HCT116 (cell line): ENCODE data around the gene APBB1IP. TPM values are rescaled to one million over a fixed set of nuclear protein-coding genes. Genes with fewer than 3 reads are reported as not detected.

Experiments
- ATAC-seq: fragments of 200-7000 bp; cut with Tn5 transposase; 2 replicates; pipeline ENCODE4 v1.9.1; 2020; ENCODE audit warnings: mild to moderate bottlenecking, moderate library complexity
- BruUV-seq: library from RNA; stranded (reverse); fragments of 400-500 nt; replicated peaks from 2 replicates; lab custom pipeline; 2021; lab: Mats Ljungman, UMichigan
- CTCF ChIA-PET: fragments of 300-600 bp; sonication (Branson Sonifier 250); formaldehyde crosslinking; loops from one replicate; lab custom pipeline; 2021; ENCODE audit warnings: antibody characterized with exemption; lab: Charles Lee
- POLR2A ChIA-PET: fragments of 300-600, 350-600 bp; sonication (Branson Sonifier 250); formaldehyde crosslinking; loops from one replicate; lab custom pipeline; 2021; ENCODE audit warnings: antibody characterized with exemption; lab: Charles Lee
- RAD21 ChIA-PET, 2 experiments: fragments of 300-600 bp; sonication (Branson Sonifier 250); formaldehyde crosslinking; loops; one replicate each; lab custom pipeline; 2023; ENCODE audit warnings: low total read pairs in 2 of 2; ENCODE audit not compliant: uncharacterized antibody in 2 of 2, unreplicated experiment in 2 of 2, low non-redundant PET in 1 of 2; lab: Charles Lee
- DNase-seq: peaks from one replicate; pipeline ENCODE4 v3.0.0-alpha.2; 2010; ENCODE audit warnings: low read depth, low spot score
- H2AFZ ChIP-seq: fragments of 200-600 bp; shearing (Covaris generic), sonication (generic); 2 replicates; pipeline ENCODE4 v1.6.1; 2017; ENCODE audit warnings: low read depth, mixed run types, mixed read lengths, antibody characterized with exemption, low read length; ENCODE audit not compliant: poor library complexity, severe bottlenecking
- H3K27ac ChIP-seq: 2 replicates; pipeline ENCODE4 v1.5.1; 2012; ENCODE audit warnings: low read depth, low read length
- H3K27me3 ChIP-seq: fragments of 200-600 bp; sonication (generic); 2 replicates; pipeline ENCODE4 v1.6.1; 2016; ENCODE audit warnings: mixed run types, low read length, mixed read lengths; ENCODE audit not compliant: insufficient read depth
- H3K36me3 ChIP-seq, 2 experiments: fragments of 200-500 bp in 1 of 2; fragments of 200-600 bp in 1 of 2; sonication (Bioruptor generic) in 1 of 2; sonication (generic) in 1 of 2; 2 replicates each; pipeline versions ENCODE4 v1.5.1 to v1.6.1; 2014 to 2016; ENCODE audit warnings: low read length in 2 of 2, inconsistent platforms in 1 of 2, mixed read lengths in 1 of 2, mixed run types in 1 of 2; ENCODE audit not compliant: insufficient read depth in 2 of 2, control insufficient read depth in 1 of 2
- H3K4me1 ChIP-seq, 2 experiments: fragments of 200-600 bp in 1 of 2; sonication (generic) in 1 of 2; 2 replicates each; pipeline versions ENCODE4 v1.5.1 to v1.6.1; 2012 to 2017; ENCODE audit warnings: low read length in 2 of 2, inconsistent platforms in 1 of 2, mild to moderate bottlenecking in 1 of 2, mixed read lengths in 1 of 2, mixed run types in 1 of 2, moderate library complexity in 1 of 2; ENCODE audit not compliant: insufficient read depth in 2 of 2, control insufficient read depth in 1 of 2
- H3K4me2 ChIP-seq: fragments of 200-600 bp; sonication (generic); 2 replicates; pipeline ENCODE4 v1.6.1; 2017; ENCODE audit warnings: mixed run types, low read length, mixed read lengths
- H3K4me3 ChIP-seq, 2 experiments: fragments of 200-600 bp in 1 of 2; sonication (generic) in 1 of 2; replicated peaks in 1 of 2; 2 replicates each; pipeline ENCODE4 v1.5.1; 2011 to 2016; ENCODE audit warnings: low read length in 2 of 2, control low read depth in 1 of 2, low read depth in 1 of 2, mild to moderate bottlenecking in 1 of 2, mixed read lengths in 1 of 2, mixed run types in 1 of 2
- H3K79me2 ChIP-seq: fragments of 200-600 bp; sonication (generic); 2 replicates; pipeline ENCODE4 v1.6.1; 2017; ENCODE audit warnings: mild to moderate bottlenecking, mixed run types, low read length, moderate library complexity, mixed read lengths; ENCODE audit not compliant: insufficient read depth
- H3K9ac ChIP-seq: fragments of 200-600 bp; sonication (generic); 2 replicates; pipeline ENCODE4 v1.6.1; 2016; ENCODE audit warnings: low read length, mixed read lengths
- H3K9me2 ChIP-seq: fragments of 200-600 bp; sonication (generic), shearing (Covaris generic); 2 replicates; pipeline ENCODE4 v1.6.1; 2017; ENCODE audit warnings: mixed run types, mild to moderate bottlenecking, moderate library complexity; ENCODE audit not compliant: insufficient read depth
- H3K9me3 ChIP-seq, 2 experiments: fragments of 200-500 bp in 1 of 2; fragments of 200-600 bp in 1 of 2; sonication (Bioruptor generic) in 1 of 2; sonication (generic) in 1 of 2; 2 replicates each; pipeline ENCODE4 v1.6.1; 2014 to 2017; ENCODE audit warnings: low read length in 2 of 2, mixed read lengths in 2 of 2, inconsistent platforms in 1 of 2, low read depth in 1 of 2, mild to moderate bottlenecking in 1 of 2, mixed run types in 1 of 2, moderate library complexity in 1 of 2; ENCODE audit not compliant: control insufficient read depth in 1 of 2, insufficient read depth in 1 of 2
- H4K20me1 ChIP-seq: fragments of 200-600 bp; sonication (generic), shearing (Covaris generic); 2 replicates; pipeline ENCODE4 v1.6.1; 2017; ENCODE audit warnings: mixed run types, mild to moderate bottlenecking, moderate library complexity; ENCODE audit not compliant: insufficient read depth
- CEBPB ChIP-seq: IDR thresholded peaks from 2 replicates; pipeline ENCODE4 v1.6.1; 2012; ENCODE audit warnings: low read depth
- EGR1 ChIP-seq: IDR thresholded peaks from 2 replicates; pipeline ENCODE4 v1.6.1; 2012; ENCODE audit warnings: low read depth
- EZH2 ChIP-seq: fragments of 200-600 bp; sonication (generic); IDR thresholded peaks from 2 replicates; pipeline ENCODE4 v1.6.1; 2017; ENCODE audit warnings: antibody characterized with exemption, mixed run types
- FOSL1 ChIP-seq: IDR thresholded peaks from 2 replicates; pipeline ENCODE4 v1.6.1; 2012; ENCODE audit warnings: low read depth
- MAX ChIP-seq: IDR thresholded peaks from 2 replicates; pipeline ENCODE4 v1.6.1; 2012
- POLR2A ChIP-seq: IDR thresholded peaks from 2 replicates; pipeline ENCODE4 v1.7.0; 2011; ENCODE audit warnings: borderline replicate concordance; ENCODE audit not compliant: insufficient read depth, insufficient read length; ENCODE audit errors: extremely low read depth
- POLR2AphosphoS5 ChIP-seq: IDR thresholded peaks from 2 replicates; pipeline ENCODE4 v1.6.1; 2011; ENCODE audit warnings: mild to moderate bottlenecking, low read depth, low read length, moderate library complexity
- RAD21 ChIP-seq: IDR thresholded peaks from 2 replicates; pipeline ENCODE4 v1.6.1; 2012; ENCODE audit warnings: low read depth, mild to moderate bottlenecking
- REST ChIP-seq: IDR thresholded peaks from 2 replicates; pipeline ENCODE4 v1.6.1; 2012; ENCODE audit warnings: low read depth
- SIN3A ChIP-seq: IDR thresholded peaks from 2 replicates; pipeline ENCODE4 v1.6.1; 2012; ENCODE audit warnings: low read depth
- SP1 ChIP-seq: IDR thresholded peaks from 2 replicates; pipeline ENCODE4 v1.6.1; 2012; ENCODE audit warnings: low read depth
- TCF7L2 ChIP-seq: IDR thresholded peaks from 2 replicates; pipeline ENCODE4 v1.7.0; 2011; ENCODE audit warnings: borderline replicate concordance, inconsistent platforms; ENCODE audit not compliant: insufficient read depth, insufficient read length; ENCODE audit errors: extremely low read depth
- YY1 ChIP-seq: IDR thresholded peaks from 2 replicates; pipeline ENCODE4 v1.6.1; 2011; ENCODE audit warnings: low read length, low read depth, moderate library complexity, mild to moderate bottlenecking; ENCODE audit not compliant: insufficient replicate concordance; ENCODE audit errors: extremely low read depth
- ZBTB33 ChIP-seq: IDR thresholded peaks from 2 replicates; pipeline ENCODE4 v1.6.1; 2011; ENCODE audit warnings: mild to moderate bottlenecking, low read length, moderate library complexity; ENCODE audit not compliant: insufficient replicate concordance; ENCODE audit errors: extremely low read depth
- ZNF274 ChIP-seq: fragments of 200-500 bp; sonication (Bioruptor generic); IDR thresholded peaks from 2 replicates; pipeline ENCODE4 v1.6.1; 2014; ENCODE audit warnings: mild to moderate bottlenecking, low read depth, low read length, inconsistent platforms
- intact Hi-C: fragments of 100-400 bp; cut with micrococcal nuclease; formaldehyde crosslinking; loops from 2 replicates; pipeline ENCODE4 v1.10.0; 2022
- total RNA-seq: library from RNA; stranded (reverse); gene quantifications from one replicate; pipeline ENCODE4 v1.2.1, GENCODE V29; 2021; ENCODE audit not compliant: unreplicated experiment

Gene APBB1IP
- total RNA-seq, 1 experiment from 2014 or later = 0.27 TPM

GRCh38 chr10:26505491-26505890 is 67.3 kb downstream of the APBB1IP start:
- H3K4me1 ChIP-seq = no peaks in the 10 kb centered on the region
- ChIA-PET RAD21 (no interaction called here), CTCF (no interaction called here), POLR2A (no interaction called here)
- BruUV-seq = no TSS peak
- H3K4me3 ChIP-seq = no peak overlapping the region
- TF ChIP-seq SIN3A (no peak), SP1 (no peak), EGR1 (no peak), POLR2AphosphoS5 (no peak), POLR2A (no peak), ZNF274 (no peak), REST (no peak), CEBPB (no peak), YY1 (no peak), FOSL1 (no peak), TCF7L2 (no peak), ZBTB33 (no peak), RAD21 (no peak), EZH2 (no peak), MAX (no peak)
- H2AFZ ChIP-seq = no peak overlapping the region
- intact Hi-C loops = no loop called here
- ATAC-seq (no peak), DNase-seq (no peak)
- no peaks in the 10 kb centered on the region for H3K79me2 ChIP-seq
- no peaks in the 10 kb centered on the region for H3K9me3 ChIP-seq
- H3K9me2 ChIP-seq = no peaks in the 10 kb centered on the region
- no peaks in the 10 kb centered on the region for H3K27me3 ChIP-seq
- H4K20me1 ChIP-seq = no peaks in the 10 kb centered on the region
- H3K9ac ChIP-seq = no peak overlapping the region
- no peaks in the 10 kb centered on the region for H3K36me3 ChIP-seq
- no peak overlapping the region for H3K4me2 ChIP-seq
- H3K27ac ChIP-seq = no peak overlapping the region
